Measurements from ENCODE around the gene ARPC1A. TPM values are rescaled to one million over a fixed set of nuclear protein-coding genes. Genes with fewer than 3 reads are reported as not detected.

ARPC1A gene
- total RNA-seq, 1 experiment from 2014 or later = 183 TPM

DNA sequence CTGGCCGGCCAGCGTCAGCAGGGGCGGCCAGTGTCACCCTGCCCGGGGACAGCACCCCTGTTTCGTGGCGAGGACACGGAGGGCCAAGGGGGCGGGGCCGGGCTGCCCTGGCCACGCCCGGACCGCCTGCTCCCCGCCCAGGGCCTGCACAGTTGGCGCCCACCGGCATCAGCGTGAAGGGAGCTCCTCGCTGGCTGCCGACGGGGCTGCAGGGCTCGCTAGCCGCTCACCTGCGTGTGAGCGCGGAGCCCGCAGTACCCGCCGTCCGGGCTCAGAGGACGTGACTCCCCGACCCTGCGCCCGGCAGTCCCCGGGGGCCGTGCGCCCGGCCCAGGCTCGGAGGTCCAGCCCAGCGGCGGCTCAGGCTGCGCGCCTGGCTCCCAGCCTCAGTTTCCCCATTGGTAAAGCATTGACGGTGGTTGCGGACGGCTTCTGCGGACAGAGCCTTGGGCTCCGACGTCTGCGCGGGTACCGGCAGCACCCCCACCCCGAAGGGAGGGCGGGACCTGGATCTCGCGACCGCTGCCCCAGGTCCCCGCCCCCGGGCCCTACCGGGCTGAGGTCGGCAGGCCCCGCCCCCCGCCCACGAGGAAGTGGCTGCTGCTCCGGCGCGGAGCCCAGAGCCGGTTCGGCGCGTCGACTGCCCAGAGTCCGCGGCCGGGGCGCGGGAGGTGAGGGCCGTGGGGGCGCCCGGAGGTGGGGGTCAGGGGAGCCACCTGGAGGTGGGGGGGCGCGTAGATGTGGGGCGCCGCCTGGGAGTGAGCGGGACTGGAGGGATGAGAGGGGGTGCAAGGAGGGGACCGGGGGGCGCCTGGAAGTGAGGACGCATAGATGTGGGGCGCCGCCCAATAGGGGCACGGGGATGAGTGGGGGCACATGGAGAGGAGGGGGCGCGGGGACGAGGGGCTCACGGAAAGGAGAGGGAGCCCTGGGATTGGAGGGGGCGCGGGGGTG is 48.7 kb downstream of the ARPC1A start, which contains the start of gene ARPC1B:
Gene ARPC1B (plus strand): TSS at position 620 of the 954 bp plus-strand sequence. CDS start 10,985 bp downstream, outside the sequence.
- BruUV-seq (replicated peaks) = no TSS peak
- H2AFZ ChIP-seq (ENCODE audit: low read length) = peak within 1 kb of the TSS; percentile 98
- H3F3A ChIP-seq (ENCODE audit: low read length, unreplicated experiment) = no peaks in the 10 kb centered on the region
- ChIA-PET CTCF (no interaction called here), POLR2A (ENCODE audit: unreplicated experiment) (interaction anchor here (0.6 kb wide), 1 partner anchor 12 kb away, joined by 7 read pairs; no protein-coding TSS in a partner anchor)
- ATAC-seq (peak; percentile 72), DNase-seq (peak; percentile 68)
- H3K27ac ChIP-seq (ENCODE audit: low read length) = peak within 1 kb of the TSS; percentile 58
- H3K9me3 ChIP-seq (ENCODE audit: low read length) = no peaks in the 10 kb centered on the region
- peak within 1 kb of the TSS; percentile 97 for H3K4me2 ChIP-seq (ENCODE audit: low read length)
- H3K4me3 ChIP-seq (ENCODE audit: low read length) = peak within 1 kb of the TSS; percentile 87
- no peaks in the 10 kb centered on the region for H3K27me3 ChIP-seq (ENCODE audit: low read length)
- H3K9me2 ChIP-seq (replicated peaks; ENCODE audit: low read length) = no peaks in the 10 kb centered on the region
- H3K9ac ChIP-seq (ENCODE audit: low read length) = peak within 1 kb of the TSS; percentile 82
- H3K79me2 ChIP-seq (ENCODE audit: low read length) = peaks cover 32% of the 10 kb centered on the region
- TF ChIP-seq EZH2phosphoT487 (IDR thresholded peaks at IDR 0.05; ENCODE audit: borderline replicate concordance, low read length) (no peak), EZH2 (IDR thresholded peaks at IDR 0.05; ENCODE audit: low read length, unreplicated experiment) (no peak), CTCF (conservative IDR thresholded peaks at IDR 0.05; ENCODE audit: low read depth, low read length) (no peak)
- 0 out of 2 replicates have a peak, but pooled peaks cover 4% of the 10 kb centered on the region for H4K20me1 ChIP-seq (ENCODE audit: low read length)
- intact Hi-C loops (cut with micrococcal nuclease) = loop anchor here (5.0 kb wide), 1 partner anchor 162 kb away; no protein-coding TSS in a partner anchor
- 0 out of 2 replicates have a peak, but pooled peaks cover under 1% of the 10 kb centered on the region for H3K4me1 ChIP-seq (ENCODE audit: insufficient read depth, low read length)
- H3K36me3 ChIP-seq (ENCODE audit: low read depth, low read length) = 0 out of 2 replicates have a peak, but pooled peaks cover 5% of the 10 kb centered on the region

DNA sequence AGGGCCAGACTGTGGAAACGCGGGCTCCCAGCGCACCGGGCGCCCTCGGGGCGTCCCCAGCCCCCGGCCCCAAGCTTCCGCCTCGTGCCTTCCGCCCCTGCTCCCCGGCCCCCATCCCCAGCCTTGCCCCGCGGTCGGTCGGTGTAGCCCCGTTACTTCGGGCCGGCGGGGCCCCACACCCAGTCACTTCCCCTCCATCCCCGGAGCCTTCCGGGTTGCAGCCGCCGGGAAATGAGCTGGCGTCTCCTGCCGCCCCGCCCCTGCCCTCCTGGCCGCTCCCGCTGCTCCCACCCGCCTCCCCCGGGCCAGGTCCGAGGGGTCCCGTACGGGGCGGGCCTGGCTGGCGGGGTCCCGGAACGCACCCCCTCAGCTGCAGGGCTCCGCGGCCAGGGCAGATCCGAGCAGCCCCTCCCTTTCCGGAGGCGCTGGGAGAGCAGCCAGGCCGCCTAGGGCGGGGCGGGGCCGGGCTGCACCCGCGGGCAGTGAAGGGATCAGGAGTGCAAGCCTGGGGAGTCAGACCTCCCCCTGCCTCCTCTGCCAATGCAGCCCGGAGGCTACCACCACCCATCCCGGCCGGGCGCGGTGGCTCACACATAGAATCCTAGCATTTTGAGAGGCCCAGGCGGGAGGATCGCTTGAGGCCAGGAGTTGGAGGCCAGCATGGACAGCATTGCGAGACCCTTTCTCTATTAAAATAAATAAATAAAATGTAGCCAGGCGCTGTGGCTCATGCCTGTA is 49.5 kb downstream of the ARPC1A start:
- Histone ChIP-seq H3K9me2 (replicated peaks; ENCODE audit: low read length) (no peaks in the 10 kb centered on the region), H3F3A (ENCODE audit: low read length, unreplicated experiment) (no peaks in the 10 kb centered on the region), H3K27me3 (ENCODE audit: low read length) (no peaks in the 10 kb centered on the region), H3K4me1 (ENCODE audit: insufficient read depth, low read length) (peaks cover 9% of the 10 kb centered on the region; the same call in 1 of the 2 replicates), H3K9me3 (ENCODE audit: low read length) (no peaks in the 10 kb centered on the region), H3K36me3 (ENCODE audit: low read depth, low read length) (peaks cover 9% of the 10 kb centered on the region; the same call in 1 of the 2 replicates), H3K9ac (ENCODE audit: low read length) (peak overlapping the region; percentile 82), H3K4me3 (ENCODE audit: low read length) (peak overlapping the region; percentile 87), H2AFZ (ENCODE audit: low read length) (peak overlapping the region; percentile 98; the same call in 1 of the 2 replicates), H4K20me1 (ENCODE audit: low read length) (peaks cover 8% of the 10 kb centered on the region; the same call in 1 of the 2 replicates), H3K27ac (ENCODE audit: low read length) (peak overlapping the region; percentile 58), H3K4me2 (ENCODE audit: low read length) (peak overlapping the region; percentile 97), H3K79me2 (ENCODE audit: low read length) (peaks cover 40% of the 10 kb centered on the region)
- ChIA-PET POLR2A (ENCODE audit: unreplicated experiment) (interaction anchor here (0.6 kb wide), 1 partner anchor 64 kb away, joined by 3 read pairs; the partner anchor contains the start of gene CPSF4), CTCF (interaction anchor here (0.9 kb wide), 1 partner anchor 40 kb away, joined by 7 read pairs; no protein-coding TSS in a partner anchor)
- peak; percentile 70 for ATAC-seq
- intact Hi-C loops (cut with micrococcal nuclease) = loop anchor here (5.0 kb wide), 1 partner anchor 163 kb away; no protein-coding TSS in a partner anchor
- TF ChIP-seq EZH2phosphoT487 (IDR thresholded peaks at IDR 0.05; ENCODE audit: borderline replicate concordance, low read length) = no peak
- no peak for TF ChIP-seq CTCF (conservative IDR thresholded peaks at IDR 0.05; ENCODE audit: low read depth, low read length)
- no peak for TF ChIP-seq EZH2 (IDR thresholded peaks at IDR 0.05; ENCODE audit: low read length, unreplicated experiment)
- peak; percentile 78 for DNase-seq
- no TSS peak for BruUV-seq (replicated peaks)
